NOMO-1 treated with DMSO at 0.1 percent for 48 hours (cell line): ENCODE data around the gene LYPLAL1.
"Not testable (repeated sequence)": the region's sequence is repeated elsewhere in the genome, so short reads cannot be mapped to it uniquely, and the experiment has no call there.

Experiments used
- DNase-seq: peaks from one replicate; lab custom pipeline; 2025; ENCODE audit not compliant: unreplicated experiment; lab: John Stamatoyannopoulos, UW

LYPLAL1 gene

GRCh38 chr1:219209578-219209977 lies 35.9 kb downstream of the LYPLAL1 start:
- no peak for DNase-seq

- no peak for DNase-seq
These were observed 36.4 kb downstream of the LYPLAL1 start for GRCh38 chr1:219210067-219210466.

- no peak for DNase-seq
These were observed 41.8 kb downstream of the LYPLAL1 start for GRCh38 chr1:219215477-219215876.

DNA sequence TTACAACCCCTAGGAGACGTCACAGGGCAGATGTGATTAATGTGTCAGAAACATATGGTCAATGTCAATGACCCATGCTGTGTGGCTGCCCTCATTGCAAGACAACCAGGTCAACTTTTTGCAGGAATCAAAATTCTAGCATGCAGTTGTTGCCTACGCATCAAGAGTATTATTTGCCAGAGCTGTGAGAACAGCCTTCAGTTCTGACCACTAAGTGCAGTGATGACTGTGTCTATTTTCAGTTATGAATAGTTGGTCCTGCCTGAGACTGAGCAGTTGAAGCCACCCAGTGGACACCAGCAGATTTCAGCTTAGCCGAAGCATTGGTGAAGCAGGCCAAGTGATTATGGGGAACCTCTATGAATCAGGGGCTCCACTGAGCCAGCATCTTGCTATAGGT lies 47.3 kb downstream of the LYPLAL1 start:
- no peak for DNase-seq

DNA sequence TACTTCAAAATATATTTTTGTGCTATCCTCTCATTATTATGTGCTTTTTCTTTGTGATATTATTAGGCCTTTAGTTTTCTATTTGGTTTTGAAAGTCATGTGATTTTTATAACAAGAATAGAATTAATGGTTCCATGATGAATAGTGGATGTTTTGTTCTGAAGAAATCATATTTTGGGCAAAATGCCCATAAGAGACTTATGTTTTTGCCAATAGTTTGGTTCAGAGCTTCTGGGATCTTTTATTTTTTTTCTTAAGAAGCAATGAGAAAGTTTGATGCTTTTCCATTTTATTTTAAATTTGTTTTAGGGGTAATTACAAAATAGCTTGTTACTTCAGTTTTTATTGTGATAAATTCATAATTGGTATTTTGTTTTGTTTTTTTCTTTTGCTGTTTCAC lies 49.8 kb downstream of the LYPLAL1 start:
- DNase-seq = no peak

DNA sequence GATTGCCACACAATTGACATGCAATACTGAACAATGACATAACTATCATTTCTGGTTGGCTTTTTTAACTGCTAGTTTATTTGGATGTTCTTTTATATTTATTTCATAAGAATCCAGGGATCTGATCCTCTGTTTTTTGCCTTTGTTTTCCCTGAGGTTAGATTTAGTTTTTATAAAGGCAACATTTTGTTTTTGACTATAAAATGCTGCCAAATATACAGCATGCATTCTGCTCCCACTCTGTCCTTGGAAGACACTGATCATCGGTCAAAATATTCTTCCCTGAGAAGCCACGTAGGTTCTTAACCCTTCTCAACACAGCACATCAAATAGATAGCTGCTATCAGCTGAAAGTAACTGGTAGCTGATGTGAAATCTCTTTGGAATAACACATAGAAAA lies 52.5 kb downstream of the LYPLAL1 start:
- no peak for DNase-seq

DNA sequence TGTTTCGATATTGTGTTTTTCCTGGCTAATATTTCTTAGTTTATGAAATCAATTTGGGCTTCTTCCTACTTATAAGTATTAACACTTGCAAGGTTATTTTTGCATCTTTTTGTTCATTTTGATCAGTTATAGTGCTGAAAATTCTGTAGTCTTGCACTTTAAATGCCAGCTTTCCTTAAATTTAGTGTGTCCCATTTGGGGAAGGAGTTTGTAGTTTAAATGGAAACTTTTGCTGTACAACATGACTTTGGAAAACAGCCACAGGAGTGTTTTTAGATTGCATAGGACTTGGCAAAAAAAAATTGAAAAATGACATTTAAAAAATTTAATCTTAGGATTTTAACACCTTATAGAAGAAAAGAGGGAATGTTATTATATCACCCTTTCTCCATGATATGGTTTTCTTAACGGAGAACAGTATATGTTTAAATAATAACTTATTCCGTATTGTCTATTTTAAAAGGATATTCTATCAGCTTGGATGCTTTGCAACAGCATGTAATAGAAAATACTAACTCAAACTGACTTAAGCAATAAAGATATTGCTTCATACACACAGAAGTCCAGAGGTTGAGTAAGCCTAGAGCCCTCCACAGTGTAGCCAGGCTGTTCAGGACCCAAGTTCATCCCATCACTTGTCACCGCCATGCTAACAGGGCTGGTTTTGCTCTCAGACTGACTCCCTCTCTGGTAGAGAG lies 53.8 kb downstream of the LYPLAL1 start:
- DNase-seq = peak; percentile 7

GRCh38 chr1:219228058-219228419 lies 54.4 kb downstream of the LYPLAL1 start:
- DNase-seq = no peak

DNA sequence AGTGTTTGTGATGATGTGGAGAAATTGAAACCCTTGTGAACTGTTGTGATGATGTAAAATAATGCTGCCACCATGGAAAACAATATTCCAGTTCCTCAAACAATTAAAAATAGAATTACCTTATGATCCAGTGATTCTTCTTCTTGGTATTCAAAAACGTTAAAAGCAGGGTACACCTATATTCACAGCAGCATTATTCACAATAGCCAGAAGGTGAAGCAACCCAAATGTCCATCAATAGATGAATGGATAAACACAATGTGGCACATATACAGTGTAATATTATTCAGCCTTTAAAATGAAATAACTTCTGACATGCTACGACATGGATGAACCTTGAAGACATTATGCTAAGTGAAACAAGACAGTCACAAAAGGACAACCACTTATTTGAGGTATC lies 59.2 kb downstream of the LYPLAL1 start:
- DNase-seq = no peak

- DNase-seq = no peak
These were observed 62.3 kb downstream of the LYPLAL1 start for GRCh38 chr1:219235903-219236481.

DNA sequence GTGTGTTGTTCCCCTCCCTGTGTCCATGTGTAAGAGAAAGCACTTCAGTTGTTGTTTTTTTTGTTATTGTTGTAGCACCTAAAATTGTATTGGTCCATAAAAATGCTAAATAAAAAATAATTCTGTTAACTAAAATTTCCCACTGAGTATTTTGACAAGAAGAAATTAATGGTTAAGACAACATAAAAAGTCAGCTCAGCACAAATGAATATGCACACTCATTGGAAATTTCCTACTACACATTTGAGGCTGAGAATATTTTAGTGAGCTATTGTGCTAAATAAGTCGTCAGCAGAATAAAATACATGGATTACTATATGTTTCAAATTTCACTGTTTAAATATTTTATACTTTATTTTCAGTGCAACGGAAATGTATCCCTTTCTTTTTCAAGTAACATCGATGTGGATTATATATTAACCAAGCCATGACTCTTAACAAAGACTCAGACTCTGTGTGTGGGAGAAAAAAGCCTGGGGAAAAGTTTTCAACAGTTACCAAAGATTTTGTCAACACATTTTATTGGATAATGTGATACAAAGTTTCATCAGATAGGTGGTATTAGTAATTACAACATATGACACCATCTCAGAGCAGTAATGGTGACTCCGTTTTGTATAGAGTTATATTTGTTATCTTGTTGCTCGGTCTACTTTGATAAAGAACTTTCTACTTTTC lies 63.4 kb downstream of the LYPLAL1 start:
- no peak for DNase-seq

- DNase-seq = no peak
These were observed 65.8 kb downstream of the LYPLAL1 start for GRCh38 chr1:219239518-219239917.

- DNase-seq = no peak
These were observed 71.2 kb downstream of the LYPLAL1 start for GRCh38 chr1:219244864-219245263.

DNA sequence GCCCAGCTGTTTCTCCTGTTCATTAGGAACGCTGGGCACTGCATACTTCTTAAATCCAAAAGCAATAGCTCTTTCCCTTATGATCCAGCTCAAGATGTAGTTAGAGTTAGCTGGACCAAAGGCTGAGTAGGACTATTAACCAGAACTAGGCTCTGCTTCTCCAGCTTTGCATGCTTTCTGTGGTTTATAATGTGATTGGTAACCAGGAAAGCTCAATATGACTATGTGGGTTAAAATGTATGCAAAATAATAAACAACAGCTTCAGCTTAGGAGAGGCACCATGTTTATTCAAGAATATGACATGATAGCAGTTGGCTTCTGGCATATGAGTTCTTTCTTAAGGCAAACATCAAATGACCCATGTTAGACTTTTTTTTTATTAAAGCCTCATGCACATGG lies 73.8 kb downstream of the LYPLAL1 start:
- DNase-seq = no peak

DNA sequence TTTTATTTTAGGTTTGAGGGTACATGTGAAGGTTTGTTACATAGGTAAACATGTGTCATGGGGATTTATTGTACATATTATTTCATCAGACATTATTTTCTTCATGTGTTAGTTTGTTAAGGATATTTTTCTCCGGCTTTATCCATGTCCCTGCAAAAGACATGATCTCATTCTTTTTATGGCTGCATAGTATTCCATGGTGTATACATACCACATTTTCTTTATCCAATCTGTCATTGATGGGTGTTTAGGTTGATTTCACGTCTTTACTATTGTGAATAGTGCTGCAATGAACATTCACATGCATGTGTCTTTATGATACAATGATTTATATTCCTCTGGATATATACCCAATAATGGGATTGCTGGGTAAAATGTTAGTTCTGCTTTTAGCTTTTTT lies 76.8 kb downstream of the LYPLAL1 start:
- DNase-seq = not testable (repeated sequence)

DNA sequence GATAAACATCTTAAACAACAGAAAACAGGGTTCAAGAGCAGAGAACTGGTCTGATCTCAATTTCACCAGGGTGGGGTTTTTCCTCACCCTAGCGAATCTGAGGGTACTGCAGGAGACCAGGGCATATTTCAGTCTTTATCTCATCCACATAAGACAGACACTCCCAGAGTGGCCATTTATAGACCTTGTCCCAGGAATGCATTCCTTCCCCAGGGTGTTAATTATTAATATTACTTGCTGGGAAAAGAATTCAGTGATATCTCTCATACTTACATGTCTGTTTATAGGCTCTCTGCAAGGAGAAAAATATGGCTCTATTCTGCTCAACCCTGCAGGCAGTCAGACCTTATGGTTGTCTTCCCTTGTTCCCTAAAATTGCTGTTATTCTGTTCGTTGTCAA lies 84.1 kb downstream of the LYPLAL1 start:
- no peak for DNase-seq

GRCh38 chr1:219261454-219261853 lies 87.8 kb downstream of the LYPLAL1 start:
- DNase-seq = no peak
